ENCODE data around the gene EID2.

Gene EID2

DNA sequence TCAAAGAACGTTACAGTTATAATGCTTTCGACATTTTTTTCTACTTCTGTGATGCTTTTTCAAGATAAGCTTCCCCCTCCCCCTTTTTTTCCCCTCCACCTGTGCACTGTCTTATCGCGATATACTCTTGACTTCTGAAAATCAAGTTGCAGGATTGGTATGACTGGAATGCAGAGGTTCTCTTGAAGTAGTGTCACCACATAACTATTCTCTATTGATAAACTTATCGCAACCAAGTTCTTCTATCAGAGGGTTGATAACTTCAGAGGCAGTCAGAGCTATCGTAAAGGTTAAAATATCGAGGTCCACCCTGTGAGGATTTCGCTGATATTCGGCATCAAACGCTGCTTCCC lies 820 bp downstream of the EID2 start:
- no peaks in the 10 kb centered on the region for H3K36me3 ChIP-seq
- no peak for DNase-seq
- H3K9me3 ChIP-seq, result no peaks in the 10 kb centered on the region

DNA sequence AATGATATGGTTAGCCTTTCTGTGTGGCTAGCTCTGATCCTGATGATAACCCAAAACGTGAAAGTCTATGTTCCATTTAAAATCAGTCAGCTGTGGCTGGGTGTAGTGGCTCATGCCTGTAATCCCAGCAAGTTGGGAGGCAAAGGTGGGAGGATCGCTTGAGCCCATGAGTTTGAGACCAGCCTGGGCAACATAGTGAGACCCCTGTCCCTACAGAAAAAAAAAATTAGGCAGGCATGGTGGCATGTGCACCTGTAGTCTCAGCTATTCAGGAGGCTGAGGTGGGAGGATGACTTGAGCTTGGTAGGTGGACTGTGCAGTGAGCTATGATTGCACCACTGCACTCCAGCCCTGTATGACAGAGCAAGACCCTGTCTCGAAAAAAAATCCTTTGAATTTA lies 6.2 kb downstream of the EID2 start:
- no peaks in the 10 kb centered on the region for H3K36me3 ChIP-seq
- H3K27me3 ChIP-seq, result no peaks in the 10 kb centered on the region
- DNase-seq, result no peak
- H3K9me3 ChIP-seq, result no peaks in the 10 kb centered on the region
- peaks cover 0 to 41% (median 28%) of the 10 kb centered on the region in 4 donors for H3K4me1 ChIP-seq
- intact Hi-C loops (cut with DNase I; ENCODE audit: low total_unique reads), result loop anchor here (5.0 kb wide), 2 partner anchors 61 to 91 kb away; no protein-coding TSS in a partner anchor
- H3K4me3 ChIP-seq, result no peak overlapping the region
- TF ChIP-seq, protein P1, sequence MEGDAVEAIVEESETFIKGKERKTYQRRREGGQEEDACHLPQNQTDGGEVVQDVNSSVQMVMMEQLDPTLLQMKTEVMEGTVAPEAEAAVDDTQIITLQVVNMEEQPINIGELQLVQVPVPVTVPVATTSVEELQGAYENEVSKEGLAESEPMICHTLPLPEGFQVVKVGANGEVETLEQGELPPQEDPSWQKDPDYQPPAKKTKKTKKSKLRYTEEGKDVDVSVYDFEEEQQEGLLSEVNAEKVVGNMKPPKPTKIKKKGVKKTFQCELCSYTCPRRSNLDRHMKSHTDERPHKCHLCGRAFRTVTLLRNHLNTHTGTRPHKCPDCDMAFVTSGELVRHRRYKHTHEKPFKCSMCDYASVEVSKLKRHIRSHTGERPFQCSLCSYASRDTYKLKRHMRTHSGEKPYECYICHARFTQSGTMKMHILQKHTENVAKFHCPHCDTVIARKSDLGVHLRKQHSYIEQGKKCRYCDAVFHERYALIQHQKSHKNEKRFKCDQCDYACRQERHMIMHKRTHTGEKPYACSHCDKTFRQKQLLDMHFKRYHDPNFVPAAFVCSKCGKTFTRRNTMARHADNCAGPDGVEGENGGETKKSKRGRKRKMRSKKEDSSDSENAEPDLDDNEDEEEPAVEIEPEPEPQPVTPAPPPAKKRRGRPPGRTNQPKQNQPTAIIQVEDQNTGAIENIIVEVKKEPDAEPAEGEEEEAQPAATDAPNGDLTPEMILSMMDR (IDR thresholded peaks at IDR 0.05), result no peak
- H3K27ac ChIP-seq, result no peak overlapping the region

More for the DNA sequence above, 820 bp downstream of the EID2 start:
- Histone ChIP-seq H3K27ac (peak overlapping the region; percentile 95), H3K4me1 (peaks cover 0 to 21% (median 13%) of the 10 kb centered on the region in 4 donors), H3K4me3 (peak overlapping the region; percentile 77 to 86), H3K27me3 (no peaks in the 10 kb centered on the region)
- TF ChIP-seq, protein P1 (IDR thresholded peaks at IDR 0.05), result no peak
- intact Hi-C loops (cut with DNase I; ENCODE audit: low total_unique reads), result loop anchor here (2.0 kb wide), 1 partner anchor 56 kb away; no protein-coding TSS in a partner anchor

DNA sequence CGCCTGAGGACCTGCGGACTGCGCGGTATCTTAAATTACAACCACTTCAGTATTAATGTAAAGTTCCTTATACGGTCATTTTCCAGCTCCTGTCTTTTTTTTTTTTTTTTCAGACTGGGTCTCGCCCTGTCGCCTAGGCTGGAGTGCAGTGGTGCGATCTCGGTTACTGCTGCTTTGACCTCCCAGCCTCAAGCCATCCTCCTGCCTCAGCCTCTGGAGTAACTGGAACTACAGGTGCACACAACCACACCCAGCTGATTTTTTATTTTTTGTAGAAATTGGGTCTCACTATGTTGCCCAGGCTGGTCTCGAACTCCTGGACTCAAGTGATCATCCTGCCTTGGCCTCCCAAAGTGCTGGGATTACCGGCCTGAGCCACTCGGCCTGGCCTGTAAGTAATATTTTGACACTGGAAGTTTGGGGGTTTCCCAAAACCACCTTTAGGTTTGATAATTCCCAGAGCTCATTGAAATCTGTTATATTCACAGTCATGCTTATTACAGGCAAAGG lies 6.9 kb downstream of the EID2 start:
- H3K4me1 ChIP-seq, result peaks cover 0 to 34% (median 22%) of the 10 kb centered on the region in 4 donors
- H3K27me3 ChIP-seq, result no peaks in the 10 kb centered on the region
- intact Hi-C loops (cut with DNase I; ENCODE audit: low total_unique reads), result loop anchor here (5.0 kb wide), 2 partner anchors 61 to 91 kb away; no protein-coding TSS in a partner anchor
- DNase-seq, result no peak
- H3K27ac ChIP-seq, result peak overlapping the region in 1 of 2 donors; percentile 89
- no peaks in the 10 kb centered on the region for H3K36me3 ChIP-seq
- no peaks in the 10 kb centered on the region for H3K9me3 ChIP-seq
- TF ChIP-seq, protein P1 (IDR thresholded peaks at IDR 0.05), result no peak
- peak overlapping the region; percentile 90 to 91 for H3K4me3 ChIP-seq

DNA sequence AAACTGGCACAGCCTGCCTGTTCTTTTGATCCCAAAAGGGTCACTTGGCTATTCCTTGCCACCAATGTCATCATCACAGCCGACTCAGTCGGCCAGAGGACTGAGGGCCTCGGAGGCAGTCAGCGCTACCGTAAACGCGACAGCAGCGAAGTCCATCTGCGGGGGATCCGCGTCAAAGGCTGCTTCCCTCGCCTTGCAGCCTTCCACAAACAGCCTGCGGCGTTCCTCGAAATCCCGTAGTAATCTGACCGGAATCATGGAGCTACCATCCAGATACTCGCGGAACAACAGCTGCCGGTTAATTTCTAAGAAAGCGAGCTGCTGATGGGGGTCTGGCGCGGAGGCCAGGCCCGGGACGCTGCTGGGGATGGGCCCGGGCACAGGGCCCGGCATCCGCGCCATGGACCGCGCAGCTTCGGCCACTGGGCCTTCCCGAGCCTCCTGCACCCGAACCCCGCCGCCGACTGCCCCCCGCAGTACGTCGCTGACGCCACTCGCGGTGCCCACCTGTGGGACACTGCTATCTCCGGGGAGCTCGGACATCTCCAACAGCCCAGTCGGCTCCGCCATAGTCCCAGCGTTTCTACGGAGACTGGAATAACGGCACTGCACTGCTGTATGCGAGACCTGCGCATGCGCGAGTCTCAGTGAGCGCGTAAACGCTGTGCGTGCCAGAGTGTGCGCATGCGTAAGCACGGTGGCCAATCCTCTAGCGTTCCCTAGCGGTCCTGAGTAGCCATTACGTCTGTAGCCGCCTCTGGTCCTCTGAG lies 7.5 kb downstream of the EID2 start, which contains the start of gene EID2B:
Gene EID2B (minus strand): TSS at position 620 of the 770 bp plus-strand sequence. CDS start 50 bp downstream, at position 570.
- peak; percentile 94 to 96 for DNase-seq
- intact Hi-C loops (cut with DNase I; ENCODE audit: low total_unique reads), result loop anchor here (5.0 kb wide), 2 partner anchors 60 to 90 kb away; no protein-coding TSS in a partner anchor
- Histone ChIP-seq H3K36me3 (peaks cover 0 to 4% (median 0%) of the 10 kb centered on the region in 3 donors), H3K27ac (peak within 1 kb of the TSS; percentile 85 to 89), H3K4me3 (peak within 1 kb of the TSS; percentile 90 to 91), H3K4me1 (peaks cover 0 to 29% (median 21%) of the 10 kb centered on the region in 4 donors), H3K27me3 (no peaks in the 10 kb centered on the region), H3K9me3 (no peaks in the 10 kb centered on the region)
- TF ChIP-seq, protein P1 (IDR thresholded peaks at IDR 0.05), result peak; percentile 98 to 99

DNA sequence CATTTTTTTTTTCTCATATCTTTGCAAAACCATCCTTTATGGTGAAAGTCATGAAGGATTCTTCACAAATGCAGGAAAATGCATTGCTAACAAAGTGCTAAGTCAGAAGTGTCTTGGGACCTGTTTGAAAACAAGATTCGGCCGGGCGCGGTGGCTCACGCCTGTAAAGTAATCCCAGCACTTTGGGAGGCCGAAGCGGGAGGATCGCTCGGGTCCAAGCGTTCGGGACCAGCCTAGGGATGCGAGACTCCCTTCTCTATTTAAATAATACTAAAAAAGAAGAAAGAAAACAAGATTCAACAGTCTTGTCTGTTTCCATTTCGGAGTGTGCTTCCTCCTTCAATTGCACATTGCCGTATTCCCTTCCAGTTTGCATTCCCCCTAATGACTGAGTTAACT lies 8.1 kb downstream of the EID2 start:
- intact Hi-C loops (cut with DNase I; ENCODE audit: low total_unique reads), result loop anchor here (5.0 kb wide), 2 partner anchors 60 to 90 kb away; no protein-coding TSS in a partner anchor
- peak in 1 of 2 donors; percentile 40 for DNase-seq

More for the DNA sequence above, 8.1 kb downstream of the EID2 start:
- H3K4me1 ChIP-seq, result peaks cover 0 to 29% (median 21%) of the 10 kb centered on the region in 4 donors
- H3K4me3 ChIP-seq, result peak overlapping the region; percentile 90 to 91
- peaks cover 0 to 6% (median 0%) of the 10 kb centered on the region in 3 donors for H3K36me3 ChIP-seq
- peak overlapping the region; percentile 85 to 89 for H3K27ac ChIP-seq
- no peaks in the 10 kb centered on the region for H3K9me3 ChIP-seq
- H3K27me3 ChIP-seq, result no peaks in the 10 kb centered on the region
- TF ChIP-seq, protein P1 (IDR thresholded peaks at IDR 0.05), result no peak
